CD4-positive, alpha-beta T cell treated with Interleukin-2 at 100 ng/mL for 4 hours (primary cell): ENCODE data around the gene NOTCH2NLA.
"Not testable (repeated sequence)": the region's sequence is repeated elsewhere in the genome, so short reads cannot be mapped to it uniquely, and the experiment has no call there.

Experiments
- DNase-seq: peaks from one replicate; pipeline ENCODE4 v3.0.0-alpha.2; 2020; ENCODE audit warnings: low spot score

Gene NOTCH2NLA

DNA sequence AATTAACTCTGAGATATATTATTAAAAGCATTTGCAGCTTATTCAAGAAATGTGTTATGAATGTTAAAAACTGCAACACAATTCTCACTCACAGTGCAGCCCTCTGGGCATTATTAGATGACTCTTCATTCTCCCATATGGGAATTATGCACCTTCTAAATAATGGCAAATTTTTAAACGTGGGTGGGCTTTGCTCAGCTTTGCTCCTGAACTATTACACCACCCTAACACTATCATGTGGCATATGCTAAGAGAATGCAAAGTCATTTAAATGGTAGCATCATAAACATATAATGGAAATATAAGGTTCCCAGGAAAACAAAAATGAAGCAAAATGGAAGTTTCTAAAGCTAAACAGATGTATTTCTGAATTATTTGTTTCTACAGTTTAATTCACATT lies 61.5 kb downstream of the NOTCH2NLA start:
- DNase-seq = not testable (repeated sequence)

DNA sequence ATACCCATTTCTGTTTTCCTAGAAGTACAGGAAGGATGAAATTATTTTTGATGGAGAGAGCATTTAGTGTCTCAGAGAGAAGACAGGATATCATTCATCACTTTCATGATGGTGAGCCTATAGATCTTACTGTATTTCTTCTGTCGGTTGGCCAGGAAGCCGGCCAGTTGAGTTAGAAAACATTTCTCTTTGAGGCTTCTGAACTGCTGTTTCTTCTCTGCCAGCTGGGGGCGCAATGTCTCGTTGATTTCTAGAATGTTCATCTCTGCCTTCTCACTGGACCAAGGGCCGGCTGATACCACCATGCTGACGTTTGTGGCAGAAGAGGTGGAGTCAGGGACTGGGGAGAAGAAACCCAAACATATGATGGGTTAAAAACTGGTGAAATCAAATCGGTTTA lies 84.4 kb downstream of the NOTCH2NLA start, which contains the start of gene NBPF10:
Gene NBPF10, minus strand, starts transcription at position 340 of the 400 bp plus-strand sequence. Its CDS starts 35 bp downstream, at position 305.
- DNase-seq = not testable (repeated sequence)
